GM10266 (cell line): ENCODE measurements around the gene CARD8.
A peak's percentile ranks its signal among the peaks of the same experiment; 100 is the strongest.
"Not testable (repeated sequence)": the region's sequence is repeated elsewhere in the genome, so short reads cannot be mapped to it uniquely, and the experiment has no call there.

Experiments
- DNase-seq: peaks from one replicate; pipeline ENCODE4 v3.0.0; 2012; ENCODE audit errors: extremely low spot score
- TF ChIP-seq, protein P1 (sequence below): IDR thresholded peaks from 2 replicates; pipeline ENCODE4 v1.5.1; 2012; ENCODE audit warnings: mild to moderate bottlenecking, low read depth; ENCODE audit not compliant: control insufficient read depth, insufficient read depth; ENCODE audit errors: missing control alignments

Gene CARD8

DNA sequence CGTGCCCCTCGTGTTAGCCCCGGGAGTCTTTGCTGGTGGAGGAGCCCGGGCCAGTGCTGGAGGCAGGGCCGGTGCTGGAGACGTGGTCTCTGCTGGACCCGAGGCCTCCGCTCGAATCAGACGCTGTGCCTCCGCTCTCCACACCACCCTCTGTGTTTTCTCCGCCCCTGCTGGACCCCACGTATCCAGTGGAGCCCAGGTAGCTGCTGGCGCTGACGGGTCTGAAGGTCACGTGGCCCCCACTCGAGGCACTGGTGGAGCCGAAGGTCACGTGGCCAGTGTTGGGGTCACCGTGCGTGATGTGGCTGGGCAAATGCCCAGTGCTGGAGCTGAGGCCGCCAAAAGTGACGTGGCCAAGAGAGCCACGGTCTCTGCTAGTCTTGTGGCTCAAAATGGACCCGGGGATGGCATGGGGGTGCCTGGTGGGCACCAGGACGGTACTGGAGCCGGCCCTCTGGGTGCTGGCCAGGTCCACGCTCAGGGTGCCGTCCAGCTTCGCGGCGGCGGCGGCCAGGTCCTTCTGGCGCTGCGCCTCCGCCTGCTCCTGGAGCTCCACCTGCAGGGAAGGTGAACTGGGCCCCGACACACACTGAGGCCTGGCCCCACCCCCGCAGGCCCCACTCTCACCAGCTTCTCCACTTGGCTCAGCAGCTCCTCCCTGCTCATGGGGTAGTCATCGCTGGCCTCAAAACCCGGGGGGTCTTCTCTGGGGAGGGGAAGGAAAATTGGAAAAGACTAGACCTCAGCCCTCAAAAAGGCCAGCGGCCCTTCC, 41.4 kb upstream of the CARD8 start:
- no peak for DNase-seq
- TF ChIP-seq, protein P1, sequence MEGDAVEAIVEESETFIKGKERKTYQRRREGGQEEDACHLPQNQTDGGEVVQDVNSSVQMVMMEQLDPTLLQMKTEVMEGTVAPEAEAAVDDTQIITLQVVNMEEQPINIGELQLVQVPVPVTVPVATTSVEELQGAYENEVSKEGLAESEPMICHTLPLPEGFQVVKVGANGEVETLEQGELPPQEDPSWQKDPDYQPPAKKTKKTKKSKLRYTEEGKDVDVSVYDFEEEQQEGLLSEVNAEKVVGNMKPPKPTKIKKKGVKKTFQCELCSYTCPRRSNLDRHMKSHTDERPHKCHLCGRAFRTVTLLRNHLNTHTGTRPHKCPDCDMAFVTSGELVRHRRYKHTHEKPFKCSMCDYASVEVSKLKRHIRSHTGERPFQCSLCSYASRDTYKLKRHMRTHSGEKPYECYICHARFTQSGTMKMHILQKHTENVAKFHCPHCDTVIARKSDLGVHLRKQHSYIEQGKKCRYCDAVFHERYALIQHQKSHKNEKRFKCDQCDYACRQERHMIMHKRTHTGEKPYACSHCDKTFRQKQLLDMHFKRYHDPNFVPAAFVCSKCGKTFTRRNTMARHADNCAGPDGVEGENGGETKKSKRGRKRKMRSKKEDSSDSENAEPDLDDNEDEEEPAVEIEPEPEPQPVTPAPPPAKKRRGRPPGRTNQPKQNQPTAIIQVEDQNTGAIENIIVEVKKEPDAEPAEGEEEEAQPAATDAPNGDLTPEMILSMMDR = no peak

DNA sequence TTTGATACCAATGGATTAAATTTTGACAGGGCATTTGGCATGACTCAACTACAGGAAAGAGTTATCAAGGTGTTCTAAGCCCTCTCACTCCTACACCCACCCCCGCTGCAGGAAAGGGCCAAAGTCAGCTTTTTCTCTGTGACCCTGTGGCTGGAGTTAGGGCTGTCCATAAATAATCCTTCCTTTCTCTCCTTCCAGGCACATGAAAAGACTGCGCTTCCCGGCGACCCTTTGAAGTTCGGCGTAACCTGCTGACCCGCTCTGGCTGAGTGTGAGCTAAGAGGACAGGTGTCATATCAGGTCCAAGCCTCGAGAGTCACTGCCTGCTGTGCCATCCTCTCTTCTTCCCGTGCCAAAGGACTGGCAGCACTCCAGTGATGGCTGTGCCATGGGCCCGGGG, 39.7 kb upstream of the CARD8 start:
- TF ChIP-seq, protein P1 = no peak
- DNase-seq = no peak

DNA sequence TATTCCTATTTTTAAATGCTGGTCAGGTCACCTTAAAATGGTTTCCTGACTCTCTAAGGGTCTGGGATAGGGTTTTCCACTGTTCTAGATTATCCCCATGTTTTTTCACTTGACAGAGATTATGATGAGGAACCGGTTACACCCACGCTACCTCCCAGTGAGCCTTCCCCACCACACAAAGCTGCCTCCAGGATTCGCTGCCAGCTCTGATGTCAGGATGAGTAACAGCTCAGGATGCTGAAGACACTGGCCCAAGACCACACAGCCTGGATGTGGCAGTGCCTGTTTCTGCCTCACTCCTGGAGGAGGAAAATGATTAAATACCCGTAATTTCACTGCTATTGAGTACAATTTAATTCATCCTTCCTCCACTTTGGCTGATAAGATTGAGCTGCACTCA, 37.1 kb upstream of the CARD8 start:
- no peak for DNase-seq
- TF ChIP-seq, protein P1 = no peak

DNA sequence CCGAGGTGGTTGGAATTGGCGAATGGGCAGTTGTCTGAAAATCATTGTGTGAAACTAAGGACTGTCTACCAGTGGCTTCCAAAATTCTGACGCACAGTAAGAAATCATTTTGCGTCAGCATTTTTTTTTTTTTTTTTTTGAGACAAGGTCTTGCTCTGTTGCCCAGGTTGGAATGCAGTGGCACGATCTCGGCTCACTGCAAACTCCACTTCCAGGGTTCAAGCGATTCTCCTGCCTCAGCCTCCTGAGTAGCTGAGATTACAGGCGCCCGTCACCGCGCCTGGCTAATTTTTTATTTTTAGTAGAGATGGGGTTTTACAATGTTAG, 35.7 kb upstream of the CARD8 start:
- not testable (repeated sequence) for DNase-seq

DNA sequence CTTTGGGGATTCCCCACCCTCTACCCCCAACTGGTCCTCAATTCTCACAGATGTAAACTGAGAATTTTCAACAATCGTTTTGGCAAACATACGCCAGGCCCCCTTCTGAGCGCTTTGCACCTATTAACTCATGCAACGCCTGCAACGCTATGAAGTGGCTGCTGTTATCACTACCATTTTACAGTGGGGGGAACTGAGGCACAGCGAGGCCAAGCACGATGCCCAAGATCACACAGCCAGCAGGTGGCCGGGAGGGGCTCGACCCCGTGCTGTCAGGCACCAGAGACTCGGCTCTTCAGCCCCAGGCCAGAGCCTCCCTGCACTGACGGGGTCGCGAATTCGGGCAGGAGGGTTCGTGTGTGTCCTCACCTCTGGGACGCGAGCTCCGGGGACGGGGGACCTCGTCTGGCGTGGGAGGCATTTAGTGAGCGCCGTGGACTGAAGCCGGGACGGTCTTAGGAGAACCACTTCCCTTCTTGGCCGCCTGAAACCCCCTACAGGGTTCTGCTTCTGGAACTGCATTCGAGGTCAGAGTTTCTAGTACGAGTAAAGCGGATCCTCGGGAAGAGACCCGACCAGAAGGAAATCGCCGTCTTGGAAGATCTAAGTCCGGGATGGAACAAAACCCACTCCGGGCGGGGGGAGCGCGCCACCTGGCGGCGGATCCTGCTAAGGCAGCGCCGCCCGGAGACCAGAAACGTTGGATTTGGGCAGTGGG, 35.2 kb upstream of the CARD8 start:
- TF ChIP-seq, protein P1 = peak; percentile 87
- DNase-seq = peak; percentile 68

DNA sequence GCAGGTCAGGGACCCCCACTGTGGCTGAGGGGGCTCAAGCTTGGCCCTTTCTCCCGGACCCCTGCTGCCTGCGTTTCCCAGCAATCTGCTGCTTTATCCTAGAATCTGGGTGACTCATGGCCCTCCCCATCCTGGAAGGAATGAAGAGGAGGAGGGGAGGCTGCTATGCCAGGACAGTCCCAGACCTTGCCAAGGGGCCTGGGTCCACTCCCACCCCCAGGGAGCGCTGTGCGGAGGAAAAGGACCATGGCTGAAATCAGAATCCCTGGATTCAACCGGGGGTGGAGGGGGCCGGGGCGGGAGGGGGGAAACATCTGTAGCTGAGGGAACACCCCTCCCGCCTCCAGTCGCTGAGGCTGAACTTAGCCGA, 34.7 kb upstream of the CARD8 start:
- DNase-seq = no peak
- TF ChIP-seq, protein P1 = no peak

DNA sequence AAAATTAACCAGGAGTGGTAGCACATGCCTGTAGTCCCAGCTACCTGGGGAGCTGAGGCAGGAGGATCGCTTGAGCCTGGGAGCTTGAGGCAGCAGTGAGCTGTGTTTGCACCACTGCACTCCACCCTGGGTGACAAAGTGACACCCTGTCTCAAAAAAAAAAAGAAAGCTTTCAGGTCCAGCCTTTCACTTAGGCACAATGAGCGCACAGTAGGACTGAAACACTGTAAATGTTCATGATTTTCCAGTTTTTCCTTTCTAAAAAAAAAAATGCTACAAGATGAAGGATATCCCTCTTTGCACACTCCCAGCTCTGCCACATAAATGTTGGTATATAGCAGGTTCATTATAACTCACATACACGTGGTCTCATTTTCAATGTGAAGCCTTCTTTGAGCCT, 32.0 kb upstream of the CARD8 start:
- TF ChIP-seq, protein P1 = no peak
- no peak for DNase-seq
